ENCODE data around the gene ARHGAP24.
"Not testable (repeated sequence)": the region's sequence is repeated elsewhere in the genome, so short reads cannot be mapped to it uniquely, and the experiment has no call there.

- TF ChIP-seq CTCF (IDR thresholded peaks at IDR 0.05); EZH2 (IDR thresholded peaks at IDR 0.05; ENCODE audit: borderline replicate concordance, insufficient read depth, low read depth, low read length, poor library complexity, severe bottlenecking): not testable (repeated sequence)
Measured at GRCh38 chr4:85853740-85854139, 378.8 kb downstream of the ARHGAP24 start.
